ENCODE data around the gene CDYL. TPM values are rescaled to one million over a fixed set of nuclear protein-coding genes. Genes with fewer than 3 reads are reported as not detected.

CDYL gene
- polyA plus RNA-seq, 3 donors = 2.9 to 21.2 (median 4.2) TPM

GRCh38 chr6:4986999-4987398 lies 210.8 kb downstream of the CDYL start:
- Histone ChIP-seq H3K9me3 (replicated peaks in 1 of 2; ENCODE audit: control insufficient read depth in 1 of 2, insufficient read depth in 1 of 2, low read length in 2 of 2) (no peaks in the 10 kb centered on the region), H3K9ac (ENCODE audit: insufficient read depth, low read length, poor library complexity, severe bottlenecking) (no peak overlapping the region), H4K20me1 (ENCODE audit: insufficient read depth, low read length) (no peaks in the 10 kb centered on the region), H3K79me2 (ENCODE audit: insufficient read depth, low read length) (no peaks in the 10 kb centered on the region), H3K4me2 (replicated peaks; ENCODE audit: extremely low read depth, low read length, poor library complexity, severe bottlenecking) (no peak overlapping the region), H2AFZ (ENCODE audit: insufficient read depth, low read depth, low read length, poor library complexity, severe bottlenecking) (no peak overlapping the region), H3K36me3 (replicated peaks in 1 of 2; ENCODE audit: control insufficient read depth in 1 of 2, insufficient read depth in 2 of 2, low read length in 2 of 2) (no peaks in the 10 kb centered on the region), H3K4me1 (ENCODE audit: control insufficient read depth in 1 of 2, insufficient read depth in 2 of 2, low read length in 2 of 2) (no peaks in the 10 kb centered on the region), H3K27ac (ENCODE audit: low read depth in 1 of 2, low read length in 2 of 2) (no peak overlapping the region), H3K27me3 (ENCODE audit: control insufficient read depth in 2 of 2, insufficient read depth in 2 of 2, low read length in 2 of 2) (no peaks in the 10 kb centered on the region), H3K4me3 (replicated peaks in 1 of 3; ENCODE audit: low read depth in 2 of 3, low read length in 3 of 3) (no peak overlapping the region)
- 84% methylated on average over 2 of the region's 3 CpGs for WGBS (ENCODE audit: insufficient coverage)
- H3K27me3 Mint-ChIP-seq (ENCODE audit: low read depth in 3 of 3) = peaks cover 0 to 3% (median 2%) of the 10 kb centered on the region in 3 donors
- no peak overlapping the region for H3K4me3 Mint-ChIP-seq
- intact Hi-C loops (cut with micrococcal nuclease) = no loop called here
- peaks cover 4 to 10% of the 10 kb centered on the region in 2 donors for H3K36me3 Mint-ChIP-seq
- H3K9me3 Mint-ChIP-seq = peaks cover 0 to 8% (median 4%) of the 10 kb centered on the region in 7 donors
- no peak overlapping the region for H3K27ac Mint-ChIP-seq
- no peak for TF ChIP-seq CTCF (IDR thresholded peaks at IDR 0.05)
- DNase-seq = no peak
- H3K4me1 Mint-ChIP-seq = peaks cover 5% of the 10 kb centered on the region

- Histone ChIP-seq H3K4me3 (replicated peaks in 1 of 3; ENCODE audit: low read depth in 2 of 3, low read length in 3 of 3) (no peak overlapping the region), H3K27me3 (ENCODE audit: control insufficient read depth in 2 of 2, insufficient read depth in 2 of 2, low read length in 2 of 2) (no peaks in the 10 kb centered on the region), H3K9ac (ENCODE audit: insufficient read depth, low read length, poor library complexity, severe bottlenecking) (no peak overlapping the region), H3K9me3 (replicated peaks in 1 of 2; ENCODE audit: control insufficient read depth in 1 of 2, insufficient read depth in 1 of 2, low read length in 2 of 2) (no peaks in the 10 kb centered on the region), H3K4me1 (ENCODE audit: control insufficient read depth in 1 of 2, insufficient read depth in 2 of 2, low read length in 2 of 2) (no peaks in the 10 kb centered on the region), H2AFZ (ENCODE audit: insufficient read depth, low read depth, low read length, poor library complexity, severe bottlenecking) (no peak overlapping the region), H3K36me3 (replicated peaks in 1 of 2; ENCODE audit: control insufficient read depth in 1 of 2, insufficient read depth in 2 of 2, low read length in 2 of 2) (no peaks in the 10 kb centered on the region), H3K27ac (ENCODE audit: low read depth in 1 of 2, low read length in 2 of 2) (no peak overlapping the region), H3K4me2 (replicated peaks; ENCODE audit: extremely low read depth, low read length, poor library complexity, severe bottlenecking) (no peak overlapping the region), H3K79me2 (ENCODE audit: insufficient read depth, low read length) (no peaks in the 10 kb centered on the region), H4K20me1 (ENCODE audit: insufficient read depth, low read length) (no peaks in the 10 kb centered on the region)
- Mint-ChIP-seq H3K36me3 (peaks cover 4 to 10% of the 10 kb centered on the region in 2 donors), H3K27ac (peak overlapping the region in 1 of 7 donors; percentile 63), H3K9me3 (peaks cover 0 to 8% (median 4%) of the 10 kb centered on the region in 7 donors), H3K27me3 (ENCODE audit: low read depth in 3 of 3) (peaks cover 0 to 3% (median 2%) of the 10 kb centered on the region in 3 donors), H3K4me1 (peaks cover 5% of the 10 kb centered on the region), H3K4me3 (no peak overlapping the region)
- no peak for DNase-seq
- intact Hi-C loops (cut with micrococcal nuclease) = no loop called here
- 67% methylated on average over 3 of the region's 4 CpGs for WGBS (ENCODE audit: insufficient coverage)
- no peak for TF ChIP-seq CTCF (IDR thresholded peaks at IDR 0.05)
These were observed 211.2 kb downstream of the CDYL start for GRCh38 chr6:4987432-4987831.
